Endothelial cell of hepatic sinusoid (primary cell): Measurements from ENCODE around the gene CLMP.
"Not testable (repeated sequence)": the region's sequence is repeated elsewhere in the genome, so short reads cannot be mapped to it uniquely, and the experiment has no call there.

Source experiments
- in situ Hi-C: cut with HindIII; loops from 2 replicates; pipeline ENCODE4 v1.10.0; 2017; ENCODE audit warnings: low sequenced_read_pairs

Gene CLMP

DNA sequence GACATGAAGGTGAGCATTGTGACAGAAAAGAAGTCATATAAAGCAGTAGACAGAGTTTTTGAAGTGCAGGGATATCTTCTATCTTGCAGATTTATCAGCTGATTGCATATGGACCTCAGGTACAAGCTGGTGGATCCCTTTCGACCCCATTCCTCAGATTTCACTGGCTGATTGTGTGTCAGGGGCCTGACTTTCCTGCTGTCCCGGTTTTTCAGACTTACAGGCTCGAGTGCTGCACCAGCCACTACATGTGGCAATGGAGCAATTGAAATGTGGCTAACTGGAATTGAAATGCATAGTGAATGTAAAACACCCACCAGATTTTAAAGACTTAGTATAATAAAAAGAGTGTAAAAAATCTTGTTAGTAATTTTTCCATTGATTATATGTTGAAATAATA, 50.3 kb downstream of the CLMP start:
- in situ Hi-C loops, result no loop called here

DNA sequence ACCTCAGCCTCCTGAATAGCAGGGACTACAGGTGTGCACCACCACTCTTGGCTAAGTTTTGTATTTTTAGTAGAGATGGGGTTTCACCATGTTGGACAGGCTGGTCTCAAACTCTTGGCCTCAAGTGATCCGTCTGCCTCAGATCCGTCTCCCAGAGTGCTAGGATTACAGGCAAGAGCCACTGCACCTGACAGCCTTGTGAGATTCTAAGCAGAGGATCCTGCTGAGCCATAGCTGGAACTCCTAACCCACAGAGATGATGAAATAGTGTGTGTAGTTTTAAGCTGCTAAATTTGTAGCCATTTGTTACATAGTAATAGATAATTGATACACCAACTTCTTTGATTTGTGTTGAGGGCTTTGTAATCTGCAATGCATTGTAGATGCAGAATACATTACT, 51.1 kb downstream of the CLMP start:
- in situ Hi-C loops, result no loop called here

DNA sequence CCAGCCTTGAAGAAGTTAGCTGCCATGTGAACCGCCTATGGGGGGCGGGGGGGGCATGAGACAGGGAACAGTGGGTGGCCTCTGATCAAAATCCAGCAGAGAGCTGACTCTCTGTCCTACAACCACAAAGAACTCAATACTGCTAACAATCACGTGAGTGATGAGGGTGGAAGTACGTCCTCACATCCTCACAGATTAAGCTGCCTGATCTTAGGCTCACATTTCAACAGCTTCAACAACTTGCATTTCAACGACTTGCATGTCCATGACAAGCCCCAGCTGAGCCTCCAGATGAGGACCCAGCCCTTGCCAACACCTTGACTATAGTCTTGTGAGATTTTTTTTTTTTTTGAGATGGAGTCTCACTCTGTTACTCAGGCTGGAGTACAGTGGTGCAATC, 51.6 kb downstream of the CLMP start:
- in situ Hi-C loops, result no loop called here

DNA sequence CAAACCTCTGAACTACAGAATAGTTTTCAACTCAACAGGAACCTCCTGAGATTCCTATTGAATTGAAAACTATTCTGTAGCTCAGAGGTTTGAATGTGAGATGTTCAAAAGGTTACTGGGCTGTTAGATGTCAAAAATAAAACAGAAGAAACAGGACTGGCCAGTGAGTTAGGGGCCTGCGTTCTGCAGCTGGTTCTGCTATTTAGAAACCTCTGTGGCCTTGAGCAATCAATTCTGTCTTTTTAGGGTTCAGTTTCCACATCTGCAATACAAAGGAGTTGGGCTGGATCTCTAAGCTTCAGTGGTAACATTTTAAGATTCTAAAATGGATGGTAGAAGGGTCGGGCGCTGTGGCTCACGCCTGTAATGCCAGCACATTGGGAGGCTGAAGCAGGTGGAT, 55.8 kb downstream of the CLMP start:
- in situ Hi-C loops, result no loop called here

DNA sequence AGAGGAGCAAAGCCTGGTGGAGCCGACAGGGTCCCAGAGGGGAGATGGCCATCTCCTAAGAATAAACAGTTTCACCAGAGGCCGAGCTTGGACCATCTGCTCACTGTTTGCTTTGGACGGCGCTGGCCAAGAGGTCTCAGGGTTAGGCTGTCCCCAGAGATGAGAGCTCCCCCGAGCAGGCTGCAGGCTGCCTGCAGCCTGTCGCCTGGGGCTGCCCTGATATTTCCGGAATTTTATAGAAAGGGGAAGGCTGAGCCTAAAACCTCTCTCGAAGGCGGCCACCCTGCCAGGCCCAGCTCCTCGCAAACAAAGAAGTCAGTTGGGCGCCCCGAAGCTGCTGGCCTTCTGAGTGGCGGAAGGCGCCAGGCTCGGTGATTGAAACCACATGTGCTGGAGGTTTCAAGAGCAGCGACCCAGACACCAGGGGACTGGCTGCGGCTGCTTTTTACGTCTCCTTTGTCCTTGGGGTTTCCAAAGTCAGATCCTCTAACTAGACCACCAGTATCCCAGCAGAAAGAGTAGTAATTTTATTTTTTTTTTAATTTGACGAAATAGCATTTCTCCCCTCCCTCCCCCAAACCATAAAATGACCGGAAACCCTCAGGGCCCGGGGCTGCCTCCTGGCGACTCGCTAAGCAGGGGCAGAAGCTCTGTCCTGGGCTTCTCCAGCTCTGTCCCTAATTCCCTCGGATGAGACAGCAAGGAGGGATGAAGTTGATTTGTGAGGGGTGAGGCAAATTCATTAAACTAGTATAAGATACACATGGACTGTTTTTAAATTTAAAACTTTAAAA, 57.4 kb downstream of the CLMP start:
- in situ Hi-C loops, result no loop called here

DNA sequence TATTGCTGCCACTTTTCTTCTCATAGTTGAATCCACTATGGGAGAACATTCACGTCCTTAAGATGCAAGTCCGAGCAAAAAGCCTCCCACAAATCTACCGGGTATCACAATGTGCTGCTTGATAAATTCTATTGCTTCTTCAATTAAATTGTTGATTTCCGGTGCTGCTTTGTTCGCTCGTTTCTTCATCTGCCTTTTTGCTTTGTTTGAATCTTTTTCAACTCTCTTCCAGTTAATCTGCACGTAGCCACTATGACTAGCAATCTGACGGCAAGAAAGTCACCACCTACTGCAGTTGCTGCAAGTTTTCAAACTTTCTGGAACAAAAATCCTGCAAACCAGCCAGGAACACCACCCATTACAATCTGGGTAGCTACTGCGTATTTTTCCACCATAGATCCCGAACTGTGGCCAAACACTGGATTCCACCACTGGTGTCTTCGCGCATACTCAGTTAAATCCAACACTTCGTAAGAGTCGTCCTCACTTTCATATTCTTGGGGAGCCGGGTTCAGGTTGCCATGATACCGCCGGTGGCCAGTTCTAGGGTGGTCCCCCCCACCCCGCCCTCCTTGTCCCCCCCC, 59.1 kb downstream of the CLMP start:
- in situ Hi-C loops, result no loop called here

DNA sequence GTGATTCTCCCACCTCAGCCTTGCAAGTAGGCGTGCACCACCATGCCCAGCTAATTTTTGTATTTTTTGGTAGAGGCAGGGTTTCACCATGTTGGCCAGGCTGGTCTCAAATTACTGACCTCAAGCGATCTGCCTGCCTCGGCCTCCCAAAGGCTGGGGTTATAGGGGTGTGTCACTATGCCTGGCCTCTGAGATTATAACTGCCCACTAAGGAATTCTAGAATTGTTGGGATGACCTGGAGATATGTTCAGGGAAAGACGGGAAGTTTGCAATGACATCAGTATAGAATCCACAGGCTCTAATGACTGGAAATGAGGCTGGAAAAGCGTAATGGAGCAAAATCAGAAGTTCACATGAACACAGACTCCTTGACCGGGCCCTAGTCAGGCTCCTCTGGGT, 62.2 kb downstream of the CLMP start:
- in situ Hi-C loops, result no loop called here

DNA sequence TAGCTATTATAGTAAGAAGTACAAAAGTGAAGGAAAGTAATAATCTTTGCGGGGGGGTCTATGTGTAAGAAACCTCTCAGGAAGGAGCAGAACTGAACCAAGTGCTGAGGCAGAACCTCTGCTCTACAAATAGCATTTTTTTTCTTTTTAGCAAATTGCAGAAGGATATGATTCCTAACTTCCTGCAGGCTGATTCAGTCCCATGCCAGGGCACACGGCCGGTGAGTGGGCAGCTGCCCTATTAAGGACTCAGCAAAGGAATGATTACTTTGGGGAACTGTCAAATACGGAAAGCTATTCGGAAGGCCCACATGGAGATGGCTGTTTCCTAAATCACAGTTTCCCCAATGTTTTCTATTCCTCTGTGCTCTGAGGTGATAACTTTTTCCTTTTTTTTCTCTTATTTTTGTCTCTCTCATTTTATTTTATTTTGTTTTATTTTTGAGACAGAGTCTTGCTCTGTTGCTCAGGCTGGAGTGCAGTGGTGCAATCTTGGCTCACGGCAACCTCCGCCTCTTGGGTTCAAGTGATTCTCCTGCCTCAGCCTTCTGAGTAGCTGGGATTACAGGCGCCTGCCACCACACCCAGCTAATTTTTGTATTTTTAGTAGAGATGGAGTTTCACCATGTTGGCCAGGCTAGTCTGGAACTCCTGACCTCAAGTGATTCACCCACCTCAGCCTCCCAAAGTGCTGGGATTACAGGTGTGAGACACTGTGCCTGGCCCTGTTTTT, 62.8 kb downstream of the CLMP start:
- in situ Hi-C loops, result not testable (repeated sequence)

DNA sequence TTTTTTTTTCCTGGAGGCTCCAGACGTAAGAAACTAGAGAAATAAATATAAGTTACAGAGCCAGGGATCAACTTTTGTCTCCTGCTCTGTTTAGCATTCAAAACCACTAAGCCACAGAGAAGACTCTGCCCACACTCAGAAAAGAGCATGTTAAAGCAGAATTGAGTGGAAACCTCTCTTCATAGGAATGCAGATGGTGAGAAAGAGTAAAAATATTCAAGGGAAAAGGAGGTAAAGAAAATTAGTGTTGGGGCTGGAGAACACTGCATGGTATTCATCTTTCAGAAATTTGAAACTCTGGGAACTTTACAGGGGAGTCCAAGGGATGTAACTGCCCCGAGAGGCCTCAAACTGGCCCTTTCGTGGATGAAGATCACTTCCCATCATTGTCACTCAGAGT, 65.1 kb downstream of the CLMP start:
- in situ Hi-C loops, result no loop called here

DNA sequence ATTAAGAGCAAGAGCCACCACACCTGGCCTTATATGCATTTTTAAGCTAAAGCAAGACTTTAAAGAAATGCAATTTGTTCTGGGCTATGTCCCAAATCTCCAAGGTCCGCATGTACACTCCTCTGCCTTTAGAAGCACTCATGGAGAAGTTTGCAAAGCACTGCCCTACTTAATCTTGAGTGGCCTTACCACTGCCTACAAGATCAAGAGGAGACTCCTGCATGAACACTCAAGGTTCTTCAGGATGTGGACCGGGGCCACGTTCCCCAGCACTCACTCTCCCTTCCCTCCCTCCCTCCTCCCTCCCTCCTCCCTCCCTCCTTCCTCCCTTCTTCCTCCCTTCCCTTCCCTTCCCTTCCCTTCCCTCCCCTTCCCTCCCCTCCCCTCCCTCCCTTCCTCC, 69.9 kb downstream of the CLMP start:
- in situ Hi-C loops, result no loop called here

DNA sequence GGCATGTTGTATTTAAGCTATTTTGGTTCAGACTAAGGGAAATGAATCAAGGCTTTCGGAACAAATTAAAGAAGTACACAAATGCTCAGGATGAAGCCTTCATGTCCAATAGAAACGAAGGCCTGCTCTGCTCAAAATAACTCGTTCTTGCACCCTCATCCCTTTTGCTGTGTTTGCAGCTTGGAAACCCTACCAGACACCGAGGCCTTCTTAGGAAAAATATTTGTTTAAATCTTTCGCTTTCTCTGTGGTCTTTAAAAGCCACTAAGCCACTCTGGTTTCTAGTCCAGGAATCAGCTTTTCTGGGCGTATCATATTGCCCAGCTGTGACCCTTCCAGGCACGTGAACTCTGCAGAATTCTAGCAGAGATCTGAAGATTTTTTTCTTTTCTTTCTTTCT, 72.2 kb downstream of the CLMP start:
- in situ Hi-C loops, result loop anchor here (25.0 kb wide), 1 partner anchor 364 kb away; no protein-coding TSS in a partner anchor

DNA sequence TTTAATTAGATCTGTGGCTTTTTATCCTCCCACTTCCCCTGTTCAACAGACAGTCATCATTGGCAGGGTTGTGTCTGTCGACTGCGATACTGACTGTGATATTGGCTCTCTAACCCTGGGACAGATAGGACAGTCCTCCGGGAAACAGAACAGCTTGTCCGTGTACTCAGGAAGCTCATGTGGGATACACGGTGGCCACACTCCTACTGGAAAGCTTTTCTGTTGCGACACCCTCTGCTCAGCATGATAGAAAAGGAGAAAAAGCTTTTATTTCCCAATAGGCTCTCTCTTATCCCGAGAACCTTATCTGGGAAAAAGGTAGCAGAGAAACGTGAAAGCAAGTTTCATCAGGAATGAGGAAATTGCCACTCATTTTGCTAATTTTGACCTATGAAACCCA, 72.7 kb downstream of the CLMP start:
- in situ Hi-C loops, result loop anchor here (25.0 kb wide), 1 partner anchor 365 kb away; no protein-coding TSS in a partner anchor

DNA sequence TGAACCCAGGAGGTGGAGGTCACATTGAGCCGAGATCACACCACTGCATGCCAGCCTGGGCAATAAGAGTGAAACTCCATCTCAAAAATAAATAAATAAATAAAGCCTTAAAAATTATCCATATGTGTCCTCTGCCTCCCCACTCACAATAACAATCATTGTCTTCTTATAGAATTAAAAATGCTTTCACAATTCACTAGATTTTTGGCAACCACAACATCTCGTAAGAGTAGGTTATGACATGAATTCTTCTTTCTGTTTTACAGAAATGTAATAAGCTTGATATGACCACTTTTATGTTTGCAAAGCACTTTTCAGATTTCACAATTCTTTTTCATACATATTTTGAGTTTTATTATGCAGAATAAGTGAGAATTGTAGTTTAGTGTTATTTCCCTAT, 78.6 kb downstream of the CLMP start:
- in situ Hi-C loops, result loop anchor here (25.0 kb wide), 1 partner anchor 371 kb away; no protein-coding TSS in a partner anchor

DNA sequence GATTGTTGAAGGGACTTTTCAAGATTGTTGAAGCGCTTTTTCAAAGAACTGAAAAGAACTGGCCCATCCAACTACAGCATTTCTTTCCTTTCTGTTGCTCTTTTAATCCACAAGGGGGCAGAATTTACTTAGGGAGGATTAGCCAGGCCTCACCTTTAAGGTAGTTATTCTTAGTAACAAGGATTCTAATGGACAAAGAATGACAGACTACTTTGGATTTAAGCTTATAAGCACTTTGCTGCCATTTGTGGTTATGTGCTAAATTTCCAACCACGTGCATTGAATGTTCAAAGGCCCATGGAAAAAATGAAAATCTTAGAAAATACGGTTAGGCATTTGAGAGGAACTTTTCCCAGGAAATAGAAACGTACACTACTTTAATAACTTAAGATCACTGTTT, 83.6 kb downstream of the CLMP start:
- in situ Hi-C loops, result loop anchor here (5.0 to 25.0 kb wide), 3 partner anchors 66 to 376 kb away; no protein-coding TSS in a partner anchor

DNA sequence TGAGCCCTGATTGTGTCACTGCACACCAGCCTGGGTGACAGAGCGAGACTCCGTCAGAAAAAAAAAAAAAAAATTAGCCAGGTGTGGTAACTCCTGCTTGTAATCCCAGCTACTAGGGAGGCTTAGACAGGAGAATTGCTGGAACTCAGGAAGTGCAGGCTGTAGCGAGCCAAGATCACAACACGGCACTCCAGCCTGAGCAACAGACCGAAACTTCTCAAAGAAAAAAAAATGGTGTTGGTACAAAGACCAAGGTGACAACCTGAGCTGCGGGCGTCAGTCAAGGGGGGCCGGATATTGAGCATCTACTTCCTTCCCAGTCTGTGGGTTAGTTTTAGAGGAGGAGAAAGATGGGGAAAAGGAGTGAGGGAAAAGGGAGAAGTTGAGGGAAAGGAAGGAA, 84.7 kb downstream of the CLMP start:
- in situ Hi-C loops, result loop anchor here (5.0 to 25.0 kb wide), 3 partner anchors 67 to 377 kb away; no protein-coding TSS in a partner anchor

DNA sequence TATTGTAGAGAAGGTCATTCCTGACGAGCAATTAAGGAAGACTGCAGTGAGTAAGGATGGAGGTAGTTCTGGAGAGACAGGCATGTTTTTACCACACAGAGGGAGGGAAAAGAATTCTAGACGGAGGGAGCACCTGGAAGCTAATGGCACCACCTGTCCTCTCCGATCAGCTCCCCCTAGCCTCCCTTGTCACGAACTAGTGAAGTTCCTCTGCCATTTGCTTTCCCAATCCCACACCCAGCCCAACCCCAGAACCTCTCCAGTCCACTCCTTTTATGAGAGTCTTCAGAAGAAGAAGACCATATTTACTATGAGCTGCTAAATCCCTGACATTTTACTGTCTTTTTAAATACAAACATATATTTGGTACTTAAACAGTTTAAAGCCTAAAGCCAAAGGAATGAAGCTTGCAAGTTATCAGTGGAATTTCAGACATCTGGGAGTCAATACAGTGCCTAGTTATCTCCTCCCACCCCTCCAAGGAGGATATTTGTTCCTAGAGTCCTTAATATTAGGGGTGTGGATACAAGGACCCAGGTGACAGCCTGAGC, 87.0 kb downstream of the CLMP start:
- in situ Hi-C loops, result loop anchor here (25.0 kb wide), 1 partner anchor 379 kb away; no protein-coding TSS in a partner anchor

DNA sequence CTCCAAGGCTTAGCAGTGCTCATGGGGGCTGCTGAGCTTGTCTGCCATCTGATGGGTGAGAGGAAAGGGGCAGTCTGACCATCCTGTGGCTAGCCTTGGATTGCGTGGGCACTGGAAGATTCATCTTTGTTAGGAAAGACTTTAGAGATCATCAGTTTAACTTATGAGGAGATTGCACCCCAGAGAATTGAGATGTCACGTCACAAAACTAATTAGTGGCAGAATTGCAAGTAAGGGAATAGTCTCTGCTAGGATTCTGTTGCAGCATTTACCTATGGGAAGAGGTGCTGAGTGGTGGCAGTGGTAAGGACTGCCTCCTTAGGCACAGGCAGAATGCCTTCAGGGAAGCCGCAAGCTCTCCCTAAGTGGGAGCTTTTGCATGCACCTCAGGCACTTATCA, 90.4 kb downstream of the CLMP start:
- in situ Hi-C loops, result loop anchor here (5.0 to 25.0 kb wide), 2 partner anchors 47 to 383 kb away; no protein-coding TSS in a partner anchor

DNA sequence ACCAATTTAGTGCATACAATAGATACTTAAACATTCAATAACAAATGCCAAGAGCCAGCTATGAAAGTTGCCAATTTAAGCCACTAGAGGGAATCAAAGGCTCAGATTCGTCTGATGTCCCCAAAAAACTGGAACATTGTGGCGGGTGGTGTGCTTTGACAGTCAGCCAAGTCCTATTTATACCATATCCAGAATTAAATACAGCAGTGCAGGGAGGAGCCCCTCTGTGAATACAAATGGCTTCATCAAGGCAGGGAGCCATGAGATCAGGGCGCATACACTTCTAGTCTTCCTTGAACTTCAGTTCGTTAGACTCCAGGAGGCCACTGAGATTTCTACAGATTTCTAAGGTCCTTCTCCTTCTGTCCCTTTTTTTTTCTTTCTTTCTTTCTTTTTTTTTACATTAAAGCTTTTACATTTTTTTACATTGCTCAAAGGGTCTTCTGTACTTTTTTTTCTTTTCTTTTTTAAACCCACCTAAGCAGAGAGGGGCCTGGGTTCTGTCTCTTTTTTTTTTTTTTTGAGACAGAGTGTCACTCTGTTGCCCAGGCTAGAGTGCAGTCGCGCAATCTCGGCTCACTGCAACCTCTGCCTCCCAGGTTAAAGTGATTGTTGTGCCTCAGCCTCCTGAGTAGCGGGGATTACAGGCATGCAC, 91.6 kb downstream of the CLMP start:
- in situ Hi-C loops, result loop anchor here (5.0 to 25.0 kb wide), 2 partner anchors 46 to 384 kb away; no protein-coding TSS in a partner anchor

DNA sequence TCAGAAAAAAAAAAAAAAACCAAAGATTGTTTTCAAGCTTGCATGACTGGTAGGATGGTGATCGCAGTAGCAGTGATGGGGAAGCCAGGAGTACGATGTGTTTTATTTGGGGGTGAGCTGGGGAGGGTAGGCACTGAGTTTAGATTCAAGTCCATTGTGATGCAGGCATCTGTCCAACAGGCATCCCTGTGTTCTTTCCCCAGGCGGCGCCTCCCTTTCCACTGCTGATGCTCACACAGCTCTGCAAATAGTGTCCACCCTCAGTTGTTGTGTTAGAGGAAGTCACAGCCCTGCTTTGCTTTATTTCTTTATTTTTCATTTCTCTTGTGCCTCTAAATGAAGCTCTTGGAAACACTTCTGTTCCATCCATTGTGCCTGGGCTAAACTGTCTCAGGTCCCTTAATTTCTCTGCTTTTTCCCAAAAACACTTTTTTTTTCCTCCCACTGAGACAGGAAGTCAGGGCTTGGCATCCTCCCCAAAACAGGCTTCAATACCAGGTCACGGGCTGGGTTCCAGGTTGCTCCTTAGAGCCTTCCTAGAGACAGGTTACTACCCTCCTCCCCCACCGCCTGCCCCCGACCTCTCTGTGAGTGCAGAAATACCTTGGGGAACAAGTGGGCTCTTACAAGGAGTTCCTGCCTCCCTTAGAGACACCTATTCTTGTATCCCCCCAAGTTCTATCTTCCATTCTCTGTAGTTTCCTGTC, 94.5 kb downstream of the CLMP start:
- in situ Hi-C loops, result loop anchor here (5.0 to 25.0 kb wide), 2 partner anchors 43 to 387 kb away; no protein-coding TSS in a partner anchor

DNA sequence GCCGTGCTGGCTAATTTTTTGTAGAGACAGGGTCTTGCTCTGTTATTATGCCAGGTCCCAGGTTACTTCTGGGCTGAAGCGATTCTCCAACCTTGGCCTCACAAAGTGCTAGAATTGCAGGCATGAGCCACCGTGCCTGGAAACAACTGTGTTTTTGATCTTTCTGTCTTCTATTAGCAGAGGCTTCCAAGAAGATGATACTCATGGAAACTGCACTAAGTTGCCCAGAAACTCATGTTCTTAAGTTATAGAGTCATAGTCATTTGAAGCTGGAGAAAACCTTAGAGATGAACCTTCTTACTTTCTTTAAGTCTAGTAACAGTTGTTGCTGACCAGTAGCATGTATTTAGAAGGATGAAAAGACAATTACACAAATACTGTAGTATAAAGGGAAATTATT, 96.1 kb downstream of the CLMP start:
- in situ Hi-C loops, result no loop called here
